Mucosa of descending colon (tissue), 3 donors: ENCODE data around the gene TMEM254. TPM values are rescaled to one million over a fixed set of nuclear protein-coding genes. Genes with fewer than 3 reads are reported as not detected.
"Not testable (repeated sequence)": the region's sequence is repeated elsewhere in the genome, so short reads cannot be mapped to it uniquely, and the experiment has no call there.

Experiments
- ATAC-seq: fragments of 200-7000 bp; cut with Tn5 transposase; one replicate; pipeline ENCODE4 v1.9.1; 2020; ENCODE audit warnings: mild to moderate bottlenecking, moderate library complexity
- DNase-seq, 3 donors: peaks; one replicate each; pipeline ENCODE4 v3.0.0-alpha.2; 2020
- H3K36me3 ChIP-seq: fragments of 200-600 bp; one replicate; pipeline ENCODE4 v1.8.0; 2021; ENCODE audit warnings: low read depth, mild to moderate bottlenecking
- H3K4me1 ChIP-seq: fragments of 200-600 bp; one replicate; pipeline ENCODE4 v1.8.0; 2021; ENCODE audit warnings: low read depth, mild to moderate bottlenecking
- H3K4me3 ChIP-seq: fragments of 200-600 bp; one replicate; pipeline ENCODE4 v1.8.0; 2021; ENCODE audit warnings: mild to moderate bottlenecking
- H3K9me3 ChIP-seq: fragments of 200-600 bp; one replicate; pipeline ENCODE4 v1.8.0; 2021; ENCODE audit warnings: mild to moderate bottlenecking
- CTCF ChIP-seq: fragments of 200-600 bp; IDR thresholded peaks from one replicate; pipeline ENCODE4 v1.8.0; 2022; ENCODE audit warnings: antibody characterized with exemption, mild to moderate bottlenecking
- intact Hi-C, 2 donors: fragments of 100-400 bp; cut with DNase I in 1 of 2; cut with micrococcal nuclease in 1 of 2; formaldehyde crosslinking; loops; one replicate each; pipeline versions ENCODE4 v1.11.0 to v1.11.1; 2022; cut with DNase I, micrococcal nuclease
- long read RNA-seq, 2 donors: library from polyadenylated mRNA; unstranded; transcript quantifications; one replicate each; pipeline ENCODE4 v2.0.0, GENCODE V29; 2019 to 2021
- total RNA-seq, 3 donors: library from RNA; stranded (reverse); fragmentation: NEBNext Ultra II Directional in 2 of 3; extraction: Animal tissue kit (Norgen Biotek cat#: 25700) in 2 of 3; gene quantifications; one replicate each; pipeline versions ENCODE4 v1.2.1 to v1.2.4, GENCODE V29; 2021 to 2023
- donor health status: DM: no; HTN: no; CAD: no; lungs with moderate emphysema.
- donor health status: DM: no; HTN: no; CAD: no.
- donor health status: DM: no; HTN: yes; CAD: no.

Gene TMEM254
- total RNA-seq, result 10 to 100 TPM; 17.2 to 34.5 (median 26.9) TPM
- long read RNA-seq, donor 1, transcript TMEM254-205 (4 exons, 2,042 nt), result major isoform, 21 of 30 reads
- long read RNA-seq, donor 1, partial matches to known transcripts, result 0 of 30 reads
- long read RNA-seq, donor 1, other reads (novel, unspliced or antisense), result 3 of 30 reads
- long read RNA-seq, donor 2, transcript TMEM254-205 (4 exons, 2,042 nt), result major isoform, 17 of 23 reads
- long read RNA-seq, donor 2, partial matches to known transcripts, result 0 of 23 reads
- long read RNA-seq, donor 2, other reads (novel, unspliced or antisense), result 2 of 23 reads

GRCh38 chr10:80078448-80079311, at the start of gene TMEM254:
TMEM254 (plus strand) TSS chr10:80078665; CDS start chr10:80078700, 35 bp downstream.
- intact Hi-C loops, result no loop called here
- TF ChIP-seq CTCF, result peak; percentile 11

GRCh38 chr10:80029205-80029604, 49.3 kb upstream of the TMEM254 start:
- H3K9me3 ChIP-seq, DNase-seq, H3K4me3 ChIP-seq, H3K36me3 ChIP-seq, intact Hi-C loops, H3K4me1 ChIP-seq, ATAC-seq: not testable (repeated sequence)

More at GRCh38 chr10:80078448-80079311, at the start of gene TMEM254:
- Histone ChIP-seq H3K9me3 (no peaks in the 10 kb centered on the region), H3K4me1 (peaks cover 14% of the 10 kb centered on the region), H3K36me3 (no peaks in the 10 kb centered on the region), H3K4me3 (peak within 1 kb of the TSS; percentile 78)
- ATAC-seq (peak; percentile 96), DNase-seq (peak; percentile 94 to 95 (median 95))

- H3K4me3 ChIP-seq, intact Hi-C loops, ATAC-seq, H3K36me3 ChIP-seq, H3K9me3 ChIP-seq, DNase-seq, H3K4me1 ChIP-seq: not testable (repeated sequence)
These were observed 48.6 kb upstream of the TMEM254 start for GRCh38 chr10:80029865-80030264.

DNA sequence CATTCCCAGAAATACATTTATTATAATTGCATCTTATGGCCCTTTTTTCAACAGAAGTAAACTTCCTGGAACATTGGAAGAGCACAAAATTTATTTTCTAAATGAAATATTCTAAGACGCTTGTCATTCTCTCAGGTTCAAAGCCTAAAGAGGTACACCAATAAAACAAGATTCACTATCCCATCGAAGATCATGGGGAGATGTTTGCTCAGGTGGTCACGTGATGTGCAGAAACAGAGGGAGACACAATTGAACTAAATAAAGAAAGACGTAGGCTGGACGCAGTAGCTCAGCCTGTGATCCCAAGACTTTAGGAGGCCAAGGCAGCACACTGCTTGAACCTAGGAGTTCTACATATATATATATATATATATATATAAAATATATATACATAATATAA, 46.0 kb upstream of the TMEM254 start:
- no peak for DNase-seq
- Histone ChIP-seq H3K36me3 (no peaks in the 10 kb centered on the region), H3K9me3 (no peaks in the 10 kb centered on the region), H3K4me1 (no peaks in the 10 kb centered on the region), H3K4me3 (no peak overlapping the region)
- no peak for ATAC-seq
- intact Hi-C loops, result no loop called here
- TF ChIP-seq CTCF, result no peak

GRCh38 chr10:80034766-80035165, 43.7 kb upstream of the TMEM254 start:
- ATAC-seq, H3K9me3 ChIP-seq, DNase-seq, H3K4me1 ChIP-seq, H3K4me3 ChIP-seq, intact Hi-C loops, H3K36me3 ChIP-seq: not testable (repeated sequence)

DNA sequence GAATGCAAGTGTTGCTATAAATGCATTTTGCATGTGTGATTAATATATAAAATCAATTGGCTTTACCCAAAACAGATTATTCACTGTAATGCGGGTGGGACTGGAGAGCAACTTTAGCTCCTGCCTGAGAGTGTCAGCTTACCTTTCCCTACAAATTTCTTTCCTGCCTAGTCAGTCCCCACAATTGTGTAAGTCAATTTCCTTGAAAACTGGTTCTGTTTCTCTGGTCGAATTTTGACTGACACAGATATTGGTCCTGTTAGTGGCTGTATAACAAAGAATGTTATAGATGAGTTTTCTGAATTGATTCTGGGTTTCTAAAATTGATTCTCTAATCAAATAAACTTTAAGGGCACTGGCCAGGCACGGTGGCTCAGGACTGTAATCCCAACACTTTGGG, 43.0 kb upstream of the TMEM254 start:
- H3K4me1 ChIP-seq, H3K9me3 ChIP-seq, H3K36me3 ChIP-seq, intact Hi-C loops, H3K4me3 ChIP-seq, DNase-seq, ATAC-seq: not testable (repeated sequence)

GRCh38 chr10:80036921-80037500, 41.5 kb upstream of the TMEM254 start:
- H3K4me3 ChIP-seq, ATAC-seq, intact Hi-C loops, H3K9me3 ChIP-seq, H3K4me1 ChIP-seq, DNase-seq, H3K36me3 ChIP-seq: not testable (repeated sequence)

- ATAC-seq, H3K4me1 ChIP-seq, H3K4me3 ChIP-seq, H3K9me3 ChIP-seq, DNase-seq, H3K36me3 ChIP-seq, intact Hi-C loops: not testable (repeated sequence)
These were observed 40.2 kb upstream of the TMEM254 start for GRCh38 chr10:80038226-80038625.
